GM20431 (cell line): ENCODE results near the gene TAF4B.
"Not testable (repeated sequence)": the region's sequence is repeated elsewhere in the genome, so short reads cannot be mapped to it uniquely, and the experiment has no call there.

Source experiments
- in situ Hi-C: fragments of 300-500 bp; cut with MseI, MboI; formaldehyde crosslinking; loops from one replicate; pipeline ENCODE4 v1.15.0; 2020; ENCODE audit warnings: low sequenced_read_pairs; ENCODE audit not compliant: unreplicated experiment

TAF4B gene

DNA sequence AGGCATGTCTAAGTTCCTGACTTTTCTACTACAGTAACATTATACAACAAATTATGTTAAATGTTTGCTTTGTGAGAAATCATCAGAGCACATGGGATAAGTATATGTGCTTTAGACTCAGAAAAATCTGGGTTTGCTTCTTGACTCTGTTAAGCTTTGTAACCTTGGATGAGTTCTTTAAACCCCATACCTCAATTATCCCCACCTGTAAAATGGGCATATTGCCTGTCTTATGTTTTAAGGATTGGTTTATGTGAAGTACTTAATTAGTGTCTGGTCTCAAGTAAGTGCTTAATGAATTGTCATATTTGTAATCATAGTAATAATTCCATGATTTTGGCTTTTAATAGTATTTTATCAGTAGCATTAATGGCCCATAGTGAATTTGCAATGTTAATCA, 135.8 kb downstream of the TAF4B start:
- in situ Hi-C loops: no loop called here

DNA sequence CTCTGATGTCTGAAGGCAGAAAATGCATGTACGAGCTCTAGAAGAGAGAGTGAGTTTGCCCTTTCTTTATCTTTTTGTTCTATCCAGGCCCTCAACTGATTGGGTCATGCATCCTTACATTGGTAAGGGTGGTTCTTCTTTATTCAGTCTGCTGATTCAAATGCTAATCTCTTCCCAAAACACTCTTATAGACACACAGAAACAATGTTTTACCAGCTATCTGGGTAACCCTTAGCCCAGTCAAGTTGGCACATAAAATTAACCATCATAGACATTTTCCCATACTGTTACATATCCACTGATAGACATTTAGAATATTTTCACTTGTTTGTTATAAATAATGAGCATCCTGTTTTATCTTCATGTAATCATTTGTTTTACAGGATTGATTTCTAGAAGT, 141.2 kb downstream of the TAF4B start:
- in situ Hi-C loops: no loop called here

DNA sequence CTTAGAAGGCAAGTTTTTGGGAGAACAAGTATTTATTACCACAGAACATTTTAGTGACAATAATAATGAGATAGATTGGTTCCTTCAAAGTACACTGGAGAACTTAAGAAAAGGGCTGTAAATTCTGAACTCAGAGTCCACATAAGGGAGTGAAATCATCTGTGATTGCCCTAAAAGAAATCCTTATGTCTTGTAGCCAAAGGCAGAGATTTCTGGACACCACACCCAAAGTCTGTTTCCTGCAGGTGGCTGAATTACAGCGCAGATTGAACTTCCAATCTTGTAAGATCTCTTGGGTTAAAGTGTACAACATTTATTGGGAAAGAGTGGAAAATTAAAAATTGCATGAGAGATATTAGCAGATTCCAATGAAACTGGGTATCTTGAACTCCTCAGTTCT, 143.8 kb downstream of the TAF4B start:
- in situ Hi-C loops: no loop called here

GRCh38 chr18:26376105-26376504, 149.9 kb downstream of the TAF4B start:
- in situ Hi-C loops: no loop called here

DNA sequence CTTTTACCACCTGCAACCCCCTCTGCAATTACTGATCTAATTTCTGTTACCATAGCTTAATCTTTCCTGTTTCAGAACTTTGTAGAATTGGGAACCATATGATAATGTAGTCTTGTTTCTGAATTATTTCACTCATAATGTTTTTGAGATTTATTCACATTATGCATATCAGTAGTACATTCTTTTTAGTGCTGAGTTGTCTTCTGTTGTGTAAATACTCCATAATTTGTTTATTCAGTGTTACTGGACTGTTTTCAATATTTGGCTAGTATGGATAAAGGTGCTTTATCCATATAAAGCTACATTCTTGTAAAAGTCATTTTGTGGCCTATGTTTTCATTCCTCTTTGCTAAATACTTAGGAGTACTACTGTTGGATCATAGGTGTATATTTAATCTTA, 152.5 kb downstream of the TAF4B start:
- in situ Hi-C loops: no loop called here

GRCh38 chr18:26381555-26381954, 155.3 kb downstream of the TAF4B start:
- in situ Hi-C loops: not testable (repeated sequence)

- in situ Hi-C loops: no loop called here
Observed at GRCh38 chr18:26383454-26384270, 157.4 kb downstream of the TAF4B start.

DNA sequence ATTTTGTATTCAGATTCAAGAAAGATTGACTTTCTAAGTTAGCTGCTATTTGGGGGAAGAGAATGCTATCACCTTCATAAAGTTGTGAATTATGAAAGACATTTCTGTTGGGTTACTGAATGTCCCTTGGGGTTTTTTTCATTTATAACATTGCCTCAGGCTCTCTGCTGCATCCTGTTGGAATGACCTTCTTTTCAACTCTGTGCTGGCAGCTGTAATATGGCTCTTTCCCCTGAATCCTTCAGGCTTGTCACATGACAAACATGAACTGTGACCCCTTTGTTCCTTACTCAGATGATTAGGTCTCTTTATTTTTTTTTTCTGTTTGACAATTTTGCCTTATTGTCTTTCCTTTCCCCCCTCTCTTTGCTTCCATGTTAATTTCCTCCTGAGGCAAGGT, 159.8 kb downstream of the TAF4B start:
- in situ Hi-C loops: no loop called here

DNA sequence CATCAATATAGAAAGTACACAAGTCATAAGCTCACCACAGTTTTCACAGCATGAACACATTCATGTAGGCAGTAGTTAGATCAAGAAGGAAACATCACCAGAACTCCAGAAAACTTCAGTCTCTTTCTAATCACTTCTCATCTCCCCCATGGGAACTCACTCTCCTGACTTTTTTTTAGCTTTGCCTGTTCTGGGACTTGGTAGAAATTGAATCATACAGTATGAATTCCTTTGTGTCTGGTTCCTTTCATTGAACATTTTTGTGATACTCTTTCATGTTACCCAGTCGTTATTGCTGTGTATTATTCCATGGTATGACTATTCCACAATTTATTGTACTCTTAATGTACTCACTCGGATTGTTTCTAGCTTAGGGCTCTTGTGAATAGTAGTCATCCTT, 160.2 kb downstream of the TAF4B start:
- in situ Hi-C loops: no loop called here

- in situ Hi-C loops: no loop called here
Observed at GRCh38 chr18:26394047-26394654, 167.9 kb downstream of the TAF4B start.

DNA sequence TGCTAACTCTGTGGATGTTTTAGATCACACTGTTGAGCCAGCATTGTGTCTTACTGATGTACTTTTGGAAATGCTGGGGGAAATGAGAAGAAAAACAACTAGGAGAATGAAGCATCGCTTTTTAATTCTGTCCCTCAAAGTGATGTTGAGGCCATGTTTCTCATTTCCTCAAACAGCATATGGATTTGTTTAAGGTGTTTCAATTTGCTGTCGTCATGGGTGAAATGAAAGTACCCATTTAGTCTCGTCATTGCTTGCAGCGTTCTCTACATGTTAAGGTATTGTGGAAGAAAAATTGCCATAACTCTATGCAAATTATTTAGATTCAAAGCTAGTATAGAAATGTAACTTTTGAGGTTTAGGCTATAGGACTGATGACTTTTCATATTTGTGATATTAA, 170.8 kb downstream of the TAF4B start:
- in situ Hi-C loops: no loop called here

GRCh38 chr18:26403491-26403890, 177.2 kb downstream of the TAF4B start:
- in situ Hi-C loops: loop anchor here (25.0 kb wide), 3 partner anchors 109 to 1184 kb away; no protein-coding TSS in a partner anchor

DNA sequence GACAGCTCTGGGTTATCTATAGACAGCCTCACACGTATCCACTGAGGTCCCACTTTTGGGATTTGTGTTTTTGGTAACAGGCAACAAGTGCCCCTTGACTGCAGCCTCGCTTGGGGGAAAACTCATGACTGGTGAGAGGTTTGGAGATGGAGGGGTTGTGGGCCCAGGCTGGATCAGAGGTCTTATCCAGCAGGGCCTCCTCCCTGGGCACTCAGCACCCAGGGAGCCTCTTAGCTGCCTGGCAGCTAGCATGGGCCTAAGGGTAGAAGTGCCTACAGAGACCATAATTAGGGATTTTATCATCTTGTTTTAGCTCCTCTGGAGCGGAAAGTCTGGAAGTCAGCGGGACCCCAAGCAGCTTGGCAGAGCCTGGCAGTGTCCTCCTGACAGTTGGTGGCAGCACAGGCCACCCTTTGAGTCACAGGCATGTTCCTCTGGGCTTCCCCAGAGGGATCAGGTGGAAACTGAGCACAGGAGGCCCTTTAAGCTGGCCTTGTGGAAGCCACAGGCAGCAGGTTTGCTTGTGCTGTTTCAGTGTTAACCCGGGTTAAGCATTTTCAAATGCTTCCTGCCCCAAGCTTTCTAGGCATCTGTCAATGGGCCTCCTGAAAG, 179.1 kb downstream of the TAF4B start:
- in situ Hi-C loops: loop anchor here (25.0 kb wide), 3 partner anchors 107 to 1182 kb away; no protein-coding TSS in a partner anchor

DNA sequence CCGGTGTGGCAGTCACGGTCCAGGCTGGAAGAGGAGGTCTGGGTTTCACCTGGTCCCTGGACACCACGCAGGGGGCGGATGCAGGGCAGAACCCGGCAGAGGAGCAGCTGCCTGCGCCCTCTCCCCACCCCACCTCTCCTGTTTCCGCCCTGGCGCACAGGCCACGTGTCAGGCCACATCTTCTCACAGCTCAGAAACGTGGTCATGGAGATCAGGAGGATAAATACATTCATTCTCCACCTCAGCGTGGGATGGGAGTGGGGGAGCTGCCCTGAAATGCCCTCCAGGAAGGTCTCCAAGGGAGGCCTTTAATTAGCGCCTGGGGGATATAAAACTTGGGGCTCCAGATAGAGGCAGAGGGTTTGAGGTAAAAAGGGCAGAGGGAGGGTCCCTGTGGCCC, 180.1 kb downstream of the TAF4B start:
- in situ Hi-C loops: loop anchor here (25.0 kb wide), 3 partner anchors 106 to 1181 kb away; no protein-coding TSS in a partner anchor

- in situ Hi-C loops: loop anchor here (25.0 kb wide), 3 partner anchors 105 to 1180 kb away; no protein-coding TSS in a partner anchor
Observed at GRCh38 chr18:26406854-26407517, 180.7 kb downstream of the TAF4B start.

DNA sequence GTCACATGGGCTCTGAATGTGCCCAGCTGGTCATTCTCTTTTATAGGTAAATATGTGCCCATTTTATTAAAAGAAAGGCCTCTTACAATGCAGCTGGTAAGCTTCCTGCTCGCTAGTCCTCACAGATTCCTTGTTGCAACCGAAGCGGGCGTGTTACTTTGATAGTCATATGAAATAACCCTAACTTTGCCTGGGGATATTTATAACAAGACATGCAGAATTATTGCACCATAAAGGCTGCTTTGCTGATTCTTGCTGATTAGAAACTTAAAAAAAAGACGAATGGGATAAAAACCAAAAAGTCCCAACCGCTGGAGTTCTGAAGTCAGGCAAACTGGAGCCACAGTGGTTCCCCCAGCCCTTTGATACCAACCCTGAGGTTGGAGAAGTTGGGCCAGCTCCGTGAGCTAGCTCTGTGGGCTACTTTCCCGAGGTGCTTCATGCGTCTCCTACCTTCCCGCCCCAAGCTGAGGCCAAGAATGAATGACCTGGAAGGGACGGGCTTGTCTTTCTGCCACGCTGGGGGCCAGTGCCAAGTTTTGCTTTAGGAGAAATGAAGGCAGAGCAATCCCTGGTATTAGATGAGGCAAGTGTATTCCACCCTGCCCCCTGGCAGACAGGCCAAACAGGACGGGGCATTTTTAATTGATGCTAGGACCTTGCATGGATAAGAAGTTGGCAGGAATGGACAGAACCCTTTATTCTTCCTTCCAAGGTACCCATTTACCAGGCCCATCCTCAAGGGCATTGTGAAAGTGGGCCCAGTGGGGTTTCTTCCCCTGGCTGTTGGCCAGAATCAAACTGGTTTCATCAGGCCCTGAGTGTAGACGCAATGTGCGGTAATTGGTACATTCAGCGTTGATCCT, 181.7 kb downstream of the TAF4B start:
- in situ Hi-C loops: loop anchor here (25.0 kb wide), 3 partner anchors 104 to 1179 kb away; no protein-coding TSS in a partner anchor

DNA sequence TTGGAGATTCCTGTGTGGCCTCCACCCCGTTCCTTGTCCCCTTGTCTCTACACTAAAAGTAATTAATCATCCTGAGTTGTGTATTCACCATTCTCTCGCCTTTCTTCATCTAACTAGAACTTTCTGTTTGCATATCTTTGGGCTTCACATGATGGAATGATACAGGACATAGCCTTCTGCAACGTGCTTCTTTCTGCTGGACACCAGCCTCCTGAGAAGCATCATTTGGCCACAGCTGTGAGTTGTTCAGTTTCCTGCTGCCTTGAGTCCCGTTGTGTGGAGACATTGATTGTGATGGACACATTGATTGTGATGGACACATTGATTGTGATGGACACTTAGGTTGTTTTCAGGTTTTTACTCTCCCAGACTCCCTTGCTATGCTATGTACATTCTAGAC, 182.8 kb downstream of the TAF4B start:
- in situ Hi-C loops: loop anchor here (25.0 kb wide), 3 partner anchors 103 to 1178 kb away; no protein-coding TSS in a partner anchor

- in situ Hi-C loops: loop anchor here (25.0 kb wide), 3 partner anchors 97 to 1172 kb away; no protein-coding TSS in a partner anchor
Observed at GRCh38 chr18:26414901-26415440, 188.7 kb downstream of the TAF4B start.

- in situ Hi-C loops: loop anchor here (25.0 kb wide), 3 partner anchors 97 to 1172 kb away; no protein-coding TSS in a partner anchor
Observed at GRCh38 chr18:26415631-26416030, 189.4 kb downstream of the TAF4B start.
